IMR-90 (cell line): Measurements from ENCODE around the gene NEK6.

Source experiments
- CEBPB ChIP-seq: IDR thresholded peaks from 2 replicates; pipeline ENCODE4 v1.6.1; 2012; ENCODE audit warnings: low read depth, low read length, improper control_type of control experiment
- CTCF ChIP-seq: conservative IDR thresholded peaks from 2 replicates; pipeline ENCODE4 v1.5.1; 2012; ENCODE audit warnings: mild to moderate bottlenecking, low read depth, low read length, improper control_type of control experiment
- MAZ ChIP-seq: IDR thresholded peaks from 2 replicates; pipeline ENCODE4 v1.6.1; 2012; ENCODE audit warnings: low read depth, mild to moderate bottlenecking, low read length, improper control_type of control experiment, moderate library complexity, borderline replicate concordance
- MXI1 ChIP-seq: IDR thresholded peaks from 2 replicates; pipeline ENCODE4 v1.6.1; 2012; ENCODE audit warnings: low read depth, mild to moderate bottlenecking, low read length, moderate library complexity, borderline replicate concordance
- POLR2A ChIP-seq: IDR thresholded peaks from 2 replicates; pipeline ENCODE4 v1.6.1; 2012; ENCODE audit warnings: mild to moderate bottlenecking, low read depth, low read length
- RAD21 ChIP-seq: IDR thresholded peaks from 2 replicates; pipeline ENCODE4 v1.6.1; 2012; ENCODE audit warnings: low read length, improper control_type of control experiment
- RCOR1 ChIP-seq: IDR thresholded peaks from 2 replicates; pipeline ENCODE4 v1.6.1; 2012; ENCODE audit warnings: mild to moderate bottlenecking, low read length, improper control_type of control experiment; ENCODE audit not compliant: insufficient replicate concordance
- RFX5 ChIP-seq: IDR thresholded peaks from 2 replicates; pipeline ENCODE4 v1.8.0; 2012; ENCODE audit warnings: low read depth, mild to moderate bottlenecking, low read length, moderate library complexity
- SMC3 ChIP-seq: fragments of 150-350 bp; IDR thresholded peaks from 2 replicates; pipeline ENCODE4 v1.6.1; 2016; ENCODE audit warnings: low read depth, mild to moderate bottlenecking, antibody characterized with exemption, low read length, moderate library complexity

GRCh38 chr9:124281931-124282371 is 24.2 kb downstream of the NEK6 start:
- TF ChIP-seq CTCF, result no peak
- no peak for TF ChIP-seq POLR2A
- TF ChIP-seq CEBPB, result no peak
- TF ChIP-seq RFX5, result no peak
- TF ChIP-seq MXI1, result no peak
- TF ChIP-seq MAZ, result no peak
- TF ChIP-seq RAD21, result no peak
- no peak for TF ChIP-seq RCOR1
- TF ChIP-seq SMC3, result no peak
